ENCODE data around the gene MISP3. TPM values are rescaled to one million over a fixed set of nuclear protein-coding genes. Genes with fewer than 3 reads are reported as not detected.

MISP3 gene
- total RNA-seq, 1 donor from 2014 or later = 1.5 TPM

DNA sequence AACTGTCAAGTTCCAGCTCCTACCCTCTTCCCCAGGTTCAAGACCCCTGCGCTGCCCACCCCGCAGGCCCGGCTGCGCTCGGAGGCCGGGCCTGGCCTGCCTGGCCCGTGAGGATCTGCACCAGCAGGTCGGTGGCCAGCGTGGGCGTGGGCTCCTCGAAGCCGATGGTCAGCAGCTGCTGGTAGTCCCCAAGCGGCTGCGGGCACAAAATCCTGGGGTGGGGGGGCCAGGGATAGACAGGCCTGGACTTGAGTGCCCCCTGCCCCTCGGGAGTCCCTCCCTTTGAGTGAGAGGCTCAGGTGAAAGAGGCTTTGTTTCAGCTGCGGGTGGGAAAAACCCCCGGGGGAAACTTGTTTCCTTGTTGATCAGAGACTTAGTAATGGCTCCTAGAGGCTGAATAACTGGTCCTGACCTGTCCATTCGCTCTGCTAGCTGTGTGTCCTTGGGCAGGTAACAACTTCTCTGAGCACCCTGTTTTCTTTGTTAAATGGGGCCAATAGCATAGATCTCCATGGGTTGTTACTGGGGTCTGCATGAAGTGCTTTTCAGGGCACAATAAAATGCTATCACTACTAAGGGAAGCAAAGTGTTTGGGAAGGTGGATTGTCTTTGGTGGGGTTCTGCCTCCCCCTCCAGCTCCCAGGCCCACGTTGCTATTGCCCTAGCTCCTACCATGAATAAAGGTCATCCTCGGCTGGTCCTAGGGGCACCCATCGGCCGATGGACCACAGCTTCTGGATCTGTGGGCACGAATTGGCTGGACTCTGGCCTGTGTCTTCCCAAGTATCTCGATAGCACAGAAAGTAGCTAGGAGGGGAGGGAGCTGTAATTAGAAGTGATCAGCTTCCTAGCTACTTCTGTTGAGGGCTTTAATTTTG lies 9.4 kb downstream of the MISP3 start:
- TF ChIP-seq, protein P1, sequence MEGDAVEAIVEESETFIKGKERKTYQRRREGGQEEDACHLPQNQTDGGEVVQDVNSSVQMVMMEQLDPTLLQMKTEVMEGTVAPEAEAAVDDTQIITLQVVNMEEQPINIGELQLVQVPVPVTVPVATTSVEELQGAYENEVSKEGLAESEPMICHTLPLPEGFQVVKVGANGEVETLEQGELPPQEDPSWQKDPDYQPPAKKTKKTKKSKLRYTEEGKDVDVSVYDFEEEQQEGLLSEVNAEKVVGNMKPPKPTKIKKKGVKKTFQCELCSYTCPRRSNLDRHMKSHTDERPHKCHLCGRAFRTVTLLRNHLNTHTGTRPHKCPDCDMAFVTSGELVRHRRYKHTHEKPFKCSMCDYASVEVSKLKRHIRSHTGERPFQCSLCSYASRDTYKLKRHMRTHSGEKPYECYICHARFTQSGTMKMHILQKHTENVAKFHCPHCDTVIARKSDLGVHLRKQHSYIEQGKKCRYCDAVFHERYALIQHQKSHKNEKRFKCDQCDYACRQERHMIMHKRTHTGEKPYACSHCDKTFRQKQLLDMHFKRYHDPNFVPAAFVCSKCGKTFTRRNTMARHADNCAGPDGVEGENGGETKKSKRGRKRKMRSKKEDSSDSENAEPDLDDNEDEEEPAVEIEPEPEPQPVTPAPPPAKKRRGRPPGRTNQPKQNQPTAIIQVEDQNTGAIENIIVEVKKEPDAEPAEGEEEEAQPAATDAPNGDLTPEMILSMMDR (IDR thresholded peaks at IDR 0.05; ENCODE audit: insufficient read depth, low read length, poor library complexity, severe bottlenecking) = no peak
- Histone ChIP-seq H3K4me3 (ENCODE audit: low read depth, low read length) (peak overlapping the region; percentile 69), H3K27me3 (ENCODE audit: control insufficient read depth, insufficient read depth, low read length) (no peaks in the 10 kb centered on the region), H3K36me3 (ENCODE audit: control insufficient read depth, insufficient read depth, low read length) (no peaks in the 10 kb centered on the region)
- no peak for DNase-seq (ENCODE audit: low read depth)

DNA sequence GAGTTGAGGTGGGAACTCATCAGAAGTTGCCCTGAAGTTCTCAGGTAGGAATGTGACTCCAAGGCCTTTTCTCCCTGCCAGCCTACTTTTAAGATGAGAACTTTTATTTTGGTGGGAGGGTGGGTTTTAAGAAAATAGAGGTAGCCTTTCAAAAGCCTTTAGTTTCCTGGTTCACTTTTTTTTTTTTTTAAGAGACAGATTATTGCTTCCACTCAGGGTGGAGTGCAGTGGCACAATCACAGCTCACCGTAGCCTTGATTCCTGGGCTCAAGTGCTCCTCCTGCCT lies 10.0 kb downstream of the MISP3 start:
- TF ChIP-seq, protein P1 (IDR thresholded peaks at IDR 0.05; ENCODE audit: insufficient read depth, low read length, poor library complexity, severe bottlenecking) = no peak
- H3K4me3 ChIP-seq (ENCODE audit: low read depth, low read length) = no peak overlapping the region
- DNase-seq (ENCODE audit: low read depth) = no peak
- no peaks in the 10 kb centered on the region for H3K36me3 ChIP-seq (ENCODE audit: control insufficient read depth, insufficient read depth, low read length)
- no peaks in the 10 kb centered on the region for H3K27me3 ChIP-seq (ENCODE audit: control insufficient read depth, insufficient read depth, low read length)

DNA sequence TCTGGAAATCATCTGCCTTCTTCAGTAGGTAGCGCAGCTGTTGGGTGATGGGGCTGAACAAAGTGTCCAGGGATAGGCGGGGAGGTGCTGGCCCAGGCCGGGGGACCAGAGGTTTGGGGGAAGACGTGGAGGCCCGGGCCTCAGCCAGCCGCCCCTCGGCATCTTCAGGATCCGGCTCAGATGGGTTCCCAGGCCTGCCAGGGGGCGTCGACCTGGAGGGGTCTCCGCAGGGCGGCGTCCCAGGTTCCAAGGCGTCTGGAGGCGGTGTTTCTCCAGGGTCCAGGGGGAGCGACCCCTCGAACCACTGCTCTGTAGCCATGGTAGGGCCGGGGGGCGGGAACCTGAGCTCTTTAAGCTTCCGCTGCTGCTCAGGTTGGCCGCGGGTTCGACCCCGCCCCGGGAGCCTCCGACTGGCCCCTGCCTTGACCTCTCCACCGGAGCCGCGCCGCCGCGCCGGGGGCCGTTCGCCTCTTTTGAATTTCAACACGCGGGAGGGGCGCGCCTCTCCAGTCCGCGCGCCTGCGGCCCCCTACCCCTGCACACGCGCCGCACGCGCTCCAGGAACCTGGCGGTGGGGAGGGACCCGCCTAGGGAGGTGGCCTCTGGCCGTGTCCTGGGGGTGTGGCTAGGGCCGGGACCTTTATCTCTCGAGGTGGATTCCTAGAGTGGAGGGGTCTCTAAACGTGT lies 12.9 kb downstream of the MISP3 start, which contains the start of gene C19orf67:
TSS of gene C19orf67 (minus strand) at position 475 of the 687 bp plus-strand sequence. CDS start at position 319, 156 bp downstream.
- TF ChIP-seq, protein P1 (IDR thresholded peaks at IDR 0.05; ENCODE audit: insufficient read depth, low read length, poor library complexity, severe bottlenecking) = no peak
- H3K4me3 ChIP-seq (ENCODE audit: low read depth, low read length) = no peak within 1 kb of the TSS
- no peaks in the 10 kb centered on the region for H3K36me3 ChIP-seq (ENCODE audit: control insufficient read depth, insufficient read depth, low read length)
- no peak for DNase-seq (ENCODE audit: low read depth)
- H3K27me3 ChIP-seq (ENCODE audit: control insufficient read depth, insufficient read depth, low read length) = no peaks in the 10 kb centered on the region

DNA sequence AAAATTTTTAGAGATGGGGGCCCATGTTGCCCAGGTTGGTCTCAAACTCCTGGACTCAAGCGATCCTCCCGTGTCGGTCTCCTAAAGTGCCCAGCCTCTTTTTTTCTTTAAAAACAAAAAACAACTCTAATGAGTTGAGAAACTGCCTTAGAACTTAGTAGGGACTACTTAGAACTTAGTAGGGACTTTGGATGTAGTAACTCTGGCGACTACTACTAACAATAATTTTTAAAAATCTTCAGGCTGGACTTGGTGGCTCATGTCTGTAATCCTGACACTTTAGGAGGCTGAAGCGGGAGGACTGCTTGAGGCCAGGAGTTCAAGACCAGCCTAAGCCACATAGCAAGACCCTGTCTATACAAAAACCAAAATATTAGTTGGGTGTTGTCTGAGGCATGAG lies 13.5 kb downstream of the MISP3 start:
- Histone ChIP-seq H3K36me3 (ENCODE audit: control insufficient read depth, insufficient read depth, low read length) (no peaks in the 10 kb centered on the region), H3K4me3 (ENCODE audit: low read depth, low read length) (no peak overlapping the region), H3K27me3 (ENCODE audit: control insufficient read depth, insufficient read depth, low read length) (no peaks in the 10 kb centered on the region)
- no peak for DNase-seq (ENCODE audit: low read depth)
- TF ChIP-seq, protein P1 (IDR thresholded peaks at IDR 0.05; ENCODE audit: insufficient read depth, low read length, poor library complexity, severe bottlenecking) = no peak

DNA sequence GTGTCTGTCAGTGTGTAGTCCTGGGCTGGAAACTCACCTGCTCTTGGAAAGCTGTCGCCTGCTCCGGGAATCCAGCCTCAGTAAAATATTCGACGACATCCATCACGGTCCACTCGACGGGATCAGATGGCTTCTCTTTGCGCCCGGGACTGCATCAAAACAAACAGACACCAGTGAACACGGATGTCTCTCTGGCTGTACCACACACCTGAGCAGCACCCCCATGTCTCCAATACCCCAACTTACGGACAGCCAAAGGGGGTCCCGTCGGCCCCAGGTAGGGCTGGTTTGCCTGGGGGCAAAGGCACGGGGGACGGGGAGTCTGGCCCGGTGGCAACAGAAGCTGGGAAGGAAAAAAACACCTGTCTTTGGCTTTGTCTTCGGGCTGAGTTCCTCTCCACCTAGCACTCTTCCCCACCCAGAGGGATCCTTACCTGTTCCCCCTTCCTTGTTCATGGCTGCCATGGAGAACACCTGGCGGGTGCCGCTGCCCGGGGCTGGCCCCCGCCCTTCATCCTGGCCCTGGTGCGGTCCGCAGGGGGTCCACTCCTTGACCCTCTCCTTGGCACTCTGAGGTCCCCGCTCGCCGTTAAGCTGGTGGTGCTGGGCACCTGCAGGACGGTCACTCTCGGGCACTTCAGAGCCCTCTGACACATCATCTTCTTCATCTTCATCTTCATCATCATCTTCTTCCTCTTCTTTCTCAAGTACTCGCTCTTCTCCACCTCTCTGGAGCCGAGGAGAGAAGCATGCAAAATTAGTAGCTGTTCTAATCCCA lies 16.2 kb downstream of the MISP3 start:
- H3K27me3 ChIP-seq (ENCODE audit: control insufficient read depth, insufficient read depth, low read length) = no peaks in the 10 kb centered on the region
- no peak for DNase-seq (ENCODE audit: low read depth)
- peak overlapping the region; percentile 67 for H3K4me3 ChIP-seq (ENCODE audit: low read depth, low read length)
- no peaks in the 10 kb centered on the region for H3K36me3 ChIP-seq (ENCODE audit: control insufficient read depth, insufficient read depth, low read length)
- TF ChIP-seq, protein P1 (IDR thresholded peaks at IDR 0.05; ENCODE audit: insufficient read depth, low read length, poor library complexity, severe bottlenecking) = no peak

All from kidney epithelial cell (primary cell).